NCI-H2171 (cell line): ENCODE measurements around the gene CA5B.
"Not testable (repeated sequence)": the region's sequence is repeated elsewhere in the genome, so short reads cannot be mapped to it uniquely, and the experiment has no call there.

Experiments used
- DNase-seq: peaks from one replicate; lab custom pipeline; 2025; lab: John Stamatoyannopoulos, UW

Gene CA5B

GRCh38 chrX:15814771-15815365, 76.8 kb downstream of the CA5B start:
- no peak for DNase-seq

GRCh38 chrX:15815779-15816437, 77.8 kb downstream of the CA5B start:
- DNase-seq: no peak

- no peak for DNase-seq
Observed at GRCh38 chrX:15816438-15816809, 78.4 kb downstream of the CA5B start.

- no peak for DNase-seq
Observed at GRCh38 chrX:15816886-15817285, 78.8 kb downstream of the CA5B start.

GRCh38 chrX:15820106-15821073, 82.3 kb downstream of the CA5B start:
- no peak for DNase-seq

- no peak for DNase-seq
Observed at GRCh38 chrX:15822922-15823321, 84.9 kb downstream of the CA5B start.

GRCh38 chrX:15825936-15826335, 87.9 kb downstream of the CA5B start:
- DNase-seq: no peak

GRCh38 chrX:15829217-15829616, 91.1 kb downstream of the CA5B start:
- no peak for DNase-seq

GRCh38 chrX:15831347-15831746, 93.3 kb downstream of the CA5B start:
- DNase-seq: not testable (repeated sequence)

GRCh38 chrX:15834053-15834452, 96.0 kb downstream of the CA5B start:
- no peak for DNase-seq

GRCh38 chrX:15834827-15835595, 96.9 kb downstream of the CA5B start:
- DNase-seq: no peak
